K562 (cell line): ENCODE measurements around the gene SETD1B. TPM values are rescaled to one million over a fixed set of nuclear protein-coding genes. Genes with fewer than 3 reads are reported as not detected.

Experiments used
- CBFB ChIP-seq: sonication (generic); formaldehyde crosslinking; IDR thresholded peaks from 2 replicates; pipeline ENCODE4 v1.4.0; 2020; ENCODE audit warnings: mild to moderate bottlenecking, missing genetic modification reagents
- HBP1 ChIP-seq: fragments of 450-650 bp; formaldehyde crosslinking; IDR thresholded peaks from 2 replicates; pipeline ENCODE4 v1.4.0; 2022; ENCODE audit warnings: missing genetic modification characterization
- HCFC1 ChIP-seq: IDR thresholded peaks from 2 replicates; pipeline ENCODE4 v1.6.1; 2012; ENCODE audit warnings: low read depth, low read length, improper control_type of control experiment
- HINFP ChIP-seq: fragments of 450-650 bp; conservative IDR thresholded peaks from 2 replicates; pipeline ENCODE4 v1.6.1; 2016; ENCODE audit warnings: missing genetic modification characterization, low read depth, mild to moderate bottlenecking, control low read depth, missing compliant biosample characterization
- IRF1 ChIP-seq: sonication (generic); formaldehyde crosslinking; IDR thresholded peaks from 2 replicates; pipeline ENCODE4 v1.8.0; 2022; ENCODE audit warnings: missing genetic modification reagents, mild to moderate bottlenecking, borderline replicate concordance
- MBD1 ChIP-seq: fragments of 250-450 bp; sonication (Bioruptor Pico); IDR thresholded peaks from 2 replicates; pipeline ENCODE4 v1.8.0; 2022; ENCODE audit warnings: inconsistent platforms
- NBN ChIP-seq: fragments of 450-650 bp; IDR thresholded peaks from 2 replicates; pipeline ENCODE4 v1.6.1; 2016; ENCODE audit warnings: low read depth, mild to moderate bottlenecking
- PKNOX1 ChIP-seq: fragments of 450-650 bp; IDR thresholded peaks from 2 replicates; pipeline ENCODE4 v1.6.1; 2016
- SAFB2 ChIP-seq: fragments of 200-400 bp; formaldehyde crosslinking; IDR thresholded peaks from 2 replicates; pipeline ENCODE4 v1.6.1; 2018; ENCODE audit warnings: borderline replicate concordance, low read length, low read depth, moderate library complexity; ENCODE audit not compliant: severe bottlenecking
- SRSF1 ChIP-seq: fragments of 200-400 bp; formaldehyde crosslinking; IDR thresholded peaks from 2 replicates; pipeline ENCODE4 v1.6.1; 2017; ENCODE audit warnings: mild to moderate bottlenecking, low read depth, low read length, moderate library complexity
- STAG1 ChIP-seq: sonication (generic); formaldehyde crosslinking; IDR thresholded peaks from 2 replicates; pipeline ENCODE4 v1.5.0; 2020; ENCODE audit warnings: missing genetic modification reagents, borderline replicate concordance
- SUPT5H ChIP-seq: fragments of 450-650 bp; IDR thresholded peaks from 2 replicates; pipeline ENCODE4 v1.6.1; 2016
- TAF15 ChIP-seq: fragments of 200-400 bp; formaldehyde crosslinking; IDR thresholded peaks from 2 replicates; pipeline ENCODE4 v1.6.1; 2017; ENCODE audit warnings: mild to moderate bottlenecking, low read depth, low read length, moderate library complexity
- TCF3 ChIP-seq: sonication (generic); formaldehyde crosslinking; IDR thresholded peaks from 2 replicates; pipeline ENCODE4 v1.4.0; 2020; ENCODE audit warnings: mild to moderate bottlenecking, missing genetic modification reagents
- TFE3 ChIP-seq: fragments of 450-650 bp; formaldehyde crosslinking; IDR thresholded peaks from 2 replicates; pipeline ENCODE4 v1.4.0; 2020; ENCODE audit warnings: mild to moderate bottlenecking, mixed read lengths
- TGIF2 ChIP-seq: sonication (generic); formaldehyde crosslinking; IDR thresholded peaks from 2 replicates; pipeline ENCODE4 v1.8.1; 2022; ENCODE audit warnings: mild to moderate bottlenecking, missing genetic modification reagents, moderate library complexity
- ZNF561 ChIP-seq: fragments of 450-650 bp; formaldehyde crosslinking; conservative IDR thresholded peaks from 2 replicates; pipeline ENCODE4 v1.4.0; 2020; ENCODE audit warnings: mild to moderate bottlenecking, moderate library complexity
- ZNF76 ChIP-seq: fragments of 250-450 bp; sonication (Bioruptor Pico); IDR thresholded peaks from 2 replicates; pipeline ENCODE4 v1.4.0; 2020; ENCODE audit warnings: mild to moderate bottlenecking, moderate library complexity, borderline replicate concordance
- ZNF778 ChIP-seq: fragments of 450-650 bp; formaldehyde crosslinking; IDR thresholded peaks from 2 replicates; pipeline ENCODE4 v1.4.0; 2020; ENCODE audit warnings: mild to moderate bottlenecking, moderate library complexity
- polyA plus RNA-seq, 8 experiments: library from polyadenylated mRNA; depleted of rRNA in 4 of 8; stranded (reverse) in 5 of 8; unstranded in 3 of 8; fragments of >200 nt; fragmentation: Nextera tagmentation in 2 of 8; fragmentation: Illumina TruSeq in 1 of 8; extraction: Ambion mirVana in 2 of 8; extraction: Trizol in 1 of 8; gene quantifications; 2 replicates each; pipeline versions ENCODE4 v1.2.1 to v1.2.3, GENCODE V29; 2011 to 2014; ENCODE audit warnings: inconsistent platforms in 1 of 8, missing spikeins in 1 of 8
- total RNA-seq, 7 experiments: library from RNA; depleted of rRNA in 6 of 7; stranded (reverse); fragments of >200 nt in 6 of 7; fragmentation: Illumina TruSeq in 2 of 7; extraction: Trizol in 2 of 7; gene quantifications; 2 replicates each; pipeline versions ENCODE4 v1.2.1 to v1.2.3, GENCODE V29; 2011 to 2021; ENCODE audit warnings: low replicate concordance in 1 of 7

Gene SETD1B
- total and polyA plus RNA-seq, 9 of the 15 experiments (the other 6 are each of a cell fraction or from before 2014, with no cell fraction given) = 0.48 to 26.6 (median 2.3) TPM

- TF ChIP-seq IRF1 (CRISPR knock-in tag) = no peak
- no peak for TF ChIP-seq NBN
- TF ChIP-seq HCFC1 = no peak
- no peak for TF ChIP-seq HINFP (tag)
- no peak for TF ChIP-seq SAFB2
- no peak for TF ChIP-seq ZNF76 (CRISPR knock-in tag)
- TF ChIP-seq TAF15 = no peak
- TF ChIP-seq TGIF2 (CRISPR knock-in tag) = no peak
- no peak for TF ChIP-seq ZNF778
- TF ChIP-seq SUPT5H = no peak
- TF ChIP-seq STAG1 (CRISPR knock-in tag) = no peak
- peak; percentile 41; the same call in 1 of the 2 replicates for TF ChIP-seq PKNOX1
- TF ChIP-seq CBFB (CRISPR knock-in tag) = no peak
- TF ChIP-seq HBP1 (CRISPR knock-in tag) = no peak
- TF ChIP-seq MBD1 = no peak
- TF ChIP-seq SRSF1 = no peak
- TF ChIP-seq TCF3 (CRISPR knock-in tag) = peak; percentile 88
- TF ChIP-seq TFE3 (CRISPR knock-in tag) = no peak
- TF ChIP-seq ZNF561 (CRISPR knock-in tag) = no peak
These were observed 21.5 kb upstream of the SETD1B start (continued) for GRCh38 chr12:121781998-121782979.
